HepG2 (cell line): ENCODE results near the gene P3H4. TPM values are rescaled to one million over a fixed set of nuclear protein-coding genes. Genes with fewer than 3 reads are reported as not detected.
A peak's percentile ranks its signal among the peaks of the same experiment; 100 is the strongest.

ENCODE experiments used
- ATAC-seq: fragments of 200-7000 bp; cut with Tn5 transposase; 3 replicates; pipeline ENCODE4 v1.9.1; 2020; ENCODE audit warnings: mild to moderate bottlenecking, moderate library complexity
- BruUV-seq: library from RNA; stranded (reverse); fragments of 400-500 nt; replicated peaks from 2 replicates; lab custom pipeline; 2021; lab: Mats Ljungman, UMichigan
- CTCF ChIA-PET: fragments of 300-600 bp; formaldehyde crosslinking; extraction: SDS; loops from one replicate; lab custom pipeline; 2021; ENCODE audit warnings: low total read pairs, inconsistent platforms, low intra/inter-chr PET ratio; lab: Yijun Ruan, JAX
- POLR2A ChIA-PET: fragments of 350-600 bp; sonication (Branson Sonifier 250); formaldehyde crosslinking; loops from one replicate; lab custom pipeline; 2020; ENCODE audit warnings: antibody characterized with exemption, inconsistent platforms; lab: Yijun Ruan, JAX
- DNase-seq: peaks from one replicate; pipeline ENCODE4 v3.0.0-alpha.2; 2015; ENCODE audit warnings: low spot score
- FAIRE-seq: peaks from 3 replicates; lab custom pipeline; 2011; peaks lifted over from hg19 to GRCh38; lab: Jason Lieb, UNC
- H2AFZ ChIP-seq: one replicate; pipeline ENCODE4 v1.6.1; 2011; ENCODE audit warnings: low read length, inconsistent platforms
- H3K27ac ChIP-seq: fragments of 300-600 bp; 3 replicates; pipeline ENCODE4 v1.8.0; 2011; ENCODE audit warnings: mixed run types, mild to moderate bottlenecking, mixed read lengths, low read length, inconsistent platforms; ENCODE audit not compliant: insufficient read depth; ENCODE audit errors: extremely low read length
- H3K27me3 ChIP-seq, 2 experiments: fragments of 200-600 bp in 1 of 2; 2 replicates in 1 of 2; 3 replicates in 1 of 2; pipeline versions ENCODE4 v1.6.0 to v1.8.0; 2011; ENCODE audit warnings: low read length in 2 of 2, mild to moderate bottlenecking in 2 of 2, moderate library complexity in 2 of 2, inconsistent platforms in 1 of 2; ENCODE audit not compliant: insufficient read depth in 2 of 2, control insufficient read depth in 1 of 2
- H3K36me3 ChIP-seq, 2 experiments: fragments of 200-600 bp in 1 of 2; replicated peaks in 1 of 2; 2 replicates in 1 of 2; 3 replicates in 1 of 2; pipeline versions ENCODE4 v1.5.1 to v1.8.0; 2011; ENCODE audit warnings: low read length in 2 of 2, inconsistent platforms in 1 of 2; ENCODE audit not compliant: insufficient read depth in 2 of 2, control insufficient read depth in 1 of 2
- H3K4me1 ChIP-seq: 2 replicates; pipeline ENCODE4 v1.5.1; 2012; ENCODE audit warnings: low read length, inconsistent platforms; ENCODE audit not compliant: insufficient read depth
- H3K4me2 ChIP-seq: 2 replicates; pipeline ENCODE4 v1.6.0; 2011; ENCODE audit warnings: low read depth, low read length, inconsistent platforms
- H3K4me3 ChIP-seq, 3 experiments: fragments of 200-600 bp in 1 of 3; sonication (generic), shearing (Covaris generic) in 1 of 3; replicated peaks in 1 of 3; 2 replicates each; pipeline ENCODE4 v1.5.1; 2011 to 2016; ENCODE audit warnings: low read length in 3 of 3, inconsistent platforms in 2 of 3, low read depth in 2 of 3, mild to moderate bottlenecking in 2 of 3, control low read depth in 1 of 3, mixed read lengths in 1 of 3; ENCODE audit not compliant: insufficient read depth in 1 of 3
- H3K79me2 ChIP-seq: one replicate; pipeline ENCODE4 v1.6.1; 2011; ENCODE audit warnings: low read length, inconsistent platforms; ENCODE audit not compliant: insufficient read depth
- H3K9ac ChIP-seq: 2 replicates; pipeline ENCODE4 v1.6.0; 2011; ENCODE audit warnings: mild to moderate bottlenecking, low read depth, low read length, inconsistent platforms; ENCODE audit not compliant: insufficient read depth
- H3K9me3 ChIP-seq: 2 replicates; pipeline ENCODE4 v1.5.1; 2012; ENCODE audit warnings: mild to moderate bottlenecking, low read length
- H4K20me1 ChIP-seq: 2 replicates; pipeline ENCODE4 v1.6.0; 2011; ENCODE audit warnings: inconsistent platforms, mild to moderate bottlenecking, low read length, moderate library complexity; ENCODE audit not compliant: insufficient read depth
- CERS6 ChIP-seq: sonication (generic); formaldehyde crosslinking; IDR thresholded peaks from 2 replicates; pipeline ENCODE4 v1.5.0; 2020; ENCODE audit warnings: missing genetic modification reagents
- ELF1 ChIP-seq: sonication (generic); formaldehyde crosslinking; IDR thresholded peaks from 2 replicates; pipeline ENCODE4 v1.4.0; 2020; ENCODE audit warnings: missing genetic modification reagents
- MBNL3 ChIP-seq: fragments of 250-450 bp; sonication (Bioruptor Pico); conservative IDR thresholded peaks from 2 replicates; pipeline ENCODE4 v1.8.0; 2022; ENCODE audit warnings: mild to moderate bottlenecking, inconsistent platforms
- MXI1 ChIP-seq: IDR thresholded peaks from 3 replicates; pipeline ENCODE4 v1.6.1; 2012; ENCODE audit warnings: low read depth, low read length, inconsistent platforms, borderline replicate concordance
- PAXIP1 ChIP-seq: sonication (generic); formaldehyde crosslinking; conservative IDR thresholded peaks from 2 replicates; pipeline ENCODE4 v1.4.0; 2020; ENCODE audit warnings: mild to moderate bottlenecking, missing genetic modification reagents, moderate library complexity
- PRDM4 ChIP-seq: sonication (generic); formaldehyde crosslinking; IDR thresholded peaks from 2 replicates; pipeline ENCODE4 v1.9.0; 2021; ENCODE audit warnings: missing genetic modification reagents, borderline replicate concordance
- PREB ChIP-seq: sonication (generic); formaldehyde crosslinking; IDR thresholded peaks from 2 replicates; pipeline ENCODE4 v1.4.0; 2020; ENCODE audit warnings: missing genetic modification reagents
- TEAD2 ChIP-seq: sonication (generic); formaldehyde crosslinking; IDR thresholded peaks from 2 replicates; pipeline ENCODE4 v1.9.0; 2021; ENCODE audit warnings: missing genetic modification reagents
- TFE3 ChIP-seq: IDR thresholded peaks from 2 replicates; pipeline ENCODE4 v1.6.1; 2016
- ZNF343 ChIP-seq: sonication (generic); formaldehyde crosslinking; IDR thresholded peaks from 2 replicates; pipeline ENCODE4 v1.4.0; 2020; ENCODE audit warnings: mild to moderate bottlenecking, missing genetic modification reagents
- ZNF567 ChIP-seq: sonication (generic); formaldehyde crosslinking; IDR thresholded peaks from 2 replicates; pipeline ENCODE4 v1.8.1; 2023; ENCODE audit warnings: mild to moderate bottlenecking, missing genetic modification reagents, borderline replicate concordance
- ZNF691 ChIP-seq: sonication (generic); formaldehyde crosslinking; IDR thresholded peaks from 2 replicates; pipeline ENCODE4 v1.4.0; 2020; ENCODE audit warnings: missing genetic modification reagents, low read depth, mild to moderate bottlenecking, borderline replicate concordance
- WGBS: methylation state at CpG from one replicate; pipeline ENCODE4 v1.1.6; 2017; ENCODE audit warnings: low lambda C conversion rate; 5-methylcytosine and 5-hydroxymethylcytosine counted together
- in situ Hi-C: cut with HindIII; loops from 2 replicates; pipeline ENCODE4 v1.10.0; 2017; ENCODE audit warnings: low pct_unique_long_range_greater_than_20kb; ENCODE audit not compliant: extremely low pct_ligation_motif_present
- intact Hi-C: fragments of 100-400 bp; cut with micrococcal nuclease; formaldehyde crosslinking; loops from one replicate; pipeline ENCODE4 v1.10.0; 2022; ENCODE audit not compliant: unreplicated experiment
- polyA plus RNA-seq, 8 experiments: library from polyadenylated mRNA; depleted of rRNA in 3 of 8; stranded (reverse) in 7 of 8; unstranded in 1 of 8; fragments of >200 nt; fragmentation: Illumina TruSeq in 4 of 8; extraction: Trizol in 4 of 8; gene quantifications; 2 replicates each; pipeline versions ENCODE4 v1.2.1 to v1.2.3, GENCODE V29; 2011 to 2016; ENCODE audit warnings: low read depth in 4 of 8, missing spikeins in 1 of 8, mixed read lengths in 1 of 8; ENCODE audit not compliant: insufficient read depth in 1 of 8
- total RNA-seq, 5 experiments: library from RNA; depleted of rRNA; stranded (reverse); fragments of >200 nt; fragmentation: Illumina TruSeq; extraction: Trizol; gene quantifications; 2 replicates each; pipeline ENCODE4 v1.2.3, GENCODE V29; 2016; ENCODE audit warnings: low read depth in 1 of 5

The P3H4 gene
- total and polyA plus RNA-seq, 2 of the 13 experiments (the other 11 are each of a cell fraction or from before 2014, with no cell fraction given) = 37.1 to 50.6 TPM

GRCh38 chr17:41773190-41773588 is 38.6 kb downstream of the P3H4 start:
- intact Hi-C loops = loop anchor here (1.0 kb wide), 1 partner anchor 13 kb away; the partner anchor contains the start of gene JUP
- H3K79me2 ChIP-seq = no peaks in the 10 kb centered on the region
- TF ChIP-seq ZNF567 (CRISPR knock-in tag) (peak; percentile 69), ZNF691 (peak; percentile 20; the same call in 1 of the 2 replicates), PRDM4 (CRISPR knock-in tag) (0 out of 2 replicates have a peak, but pooled peaks have one; percentile 28), MBNL3 (no peak), PAXIP1 (no peak), ZNF343 (CRISPR knock-in tag) (peak; percentile 55), MXI1 (peak; percentile 40; the same call in 1 of the 3 replicates), TEAD2 (CRISPR knock-in tag) (no peak), PREB (CRISPR knock-in tag) (no peak), TFE3 (CRISPR knock-in tag) (0 out of 2 replicates have a peak, but pooled peaks have one; percentile 12), ELF1 (CRISPR knock-in tag) (peak; percentile 81), CERS6 (no peak)

More at GRCh38 chr17:41773190-41773588, 38.6 kb downstream of the P3H4 start:
- Histone ChIP-seq H2AFZ (no peak overlapping the region), H3K36me3 (peaks cover 8 to 30% of the 10 kb centered on the region in 2 experiments; a peak in 4 of 5 replicates), H3K9me3 (no peaks in the 10 kb centered on the region), H3K4me1 (peaks cover 55% of the 10 kb centered on the region), H3K27ac (peak overlapping the region; percentile 80), H3K4me3 (peak overlapping the region; percentile 36 to 67 (median 38); a peak in 5 of 6 replicates), H3K9ac (peak overlapping the region; percentile 60), H4K20me1 (no peaks in the 10 kb centered on the region), H3K27me3 (no peaks in the 10 kb centered on the region), H3K4me2 (peak overlapping the region; percentile 84)
- BruUV-seq = no TSS peak
- POLR2A ChIA-PET = interaction anchor here (0.8 to 3.2 kb wide), 19 partner anchors 9 to 193 kb away, joined by 3 to 62 read pairs (median 4); partner anchors contain the start of genes CNP, EIF1, FKBP10 and JUP
- FAIRE-seq = no peak
- WGBS = 0% methylated on average over 8 of the region's 12 CpGs
- peak; percentile 79 for DNase-seq
- CTCF ChIA-PET = interaction anchor here (1.3 kb wide), 2 partner anchors 14 to 36 kb away, joined by 3 to 4 read pairs; partner anchors contain the start of gene JUP
- peak; percentile 75 for ATAC-seq
- in situ Hi-C loops = no loop called here
